K562 (cell line): Measurements from ENCODE around the gene MAP2K7. TPM values are rescaled to one million over a fixed set of nuclear protein-coding genes. Genes with fewer than 3 reads are reported as not detected.

Experiments used
- CREB3L1 ChIP-seq: fragments of 450-650 bp; IDR thresholded peaks from 2 replicates; pipeline ENCODE4 v1.6.1; 2014; ENCODE audit warnings: low read depth, mild to moderate bottlenecking, moderate library complexity, borderline replicate concordance
- CREM ChIP-seq: IDR thresholded peaks from 2 replicates; pipeline ENCODE4 v1.6.1; 2014; ENCODE audit warnings: antibody characterized with exemption, low read depth
- DDX20 ChIP-seq: fragments of 450-650 bp; IDR thresholded peaks from 2 replicates; pipeline ENCODE4 v1.6.1; 2016; ENCODE audit warnings: missing genetic modification characterization, low read depth, mild to moderate bottlenecking, missing compliant biosample characterization, moderate library complexity
- HDAC2 ChIP-seq: fragments of 450-650 bp; IDR thresholded peaks from 2 replicates; pipeline ENCODE4 v1.6.1; 2016; ENCODE audit warnings: mild to moderate bottlenecking
- HDAC8 ChIP-seq: fragments of 450-650 bp; IDR thresholded peaks from 2 replicates; pipeline ENCODE4 v1.6.1; 2016; ENCODE audit warnings: mild to moderate bottlenecking, missing genetic modification characterization, moderate library complexity, missing compliant biosample characterization
- KAT8 ChIP-seq: fragments of 450-650 bp; IDR thresholded peaks from 2 replicates; pipeline ENCODE4 v1.6.1; 2016; ENCODE audit warnings: low read depth, mild to moderate bottlenecking
- KLF13 ChIP-seq: fragments of 450-650 bp; IDR thresholded peaks from 2 replicates; pipeline ENCODE4 v1.6.1; 2016; ENCODE audit warnings: missing genetic modification characterization, low read depth, mild to moderate bottlenecking, missing compliant biosample characterization, moderate library complexity, borderline replicate concordance
- L3MBTL2 ChIP-seq: fragments of 450-650 bp; IDR thresholded peaks from 2 replicates; pipeline ENCODE4 v1.6.1; 2016; ENCODE audit warnings: mild to moderate bottlenecking, moderate library complexity
- NCOA6 ChIP-seq: fragments of 450-650 bp; IDR thresholded peaks from 2 replicates; pipeline ENCODE4 v1.6.1; 2017; ENCODE audit warnings: mild to moderate bottlenecking
- NCOR1 ChIP-seq: fragments of 450-650 bp; IDR thresholded peaks from 2 replicates; pipeline ENCODE4 v1.6.1; 2016; ENCODE audit warnings: mild to moderate bottlenecking, moderate library complexity
- NR0B1 ChIP-seq: fragments of 450-650 bp; IDR thresholded peaks from one replicate; pipeline ENCODE4 v1.6.1; 2018; ENCODE audit warnings: mild to moderate bottlenecking, moderate library complexity; ENCODE audit not compliant: partially characterized antibody
- POLR2B ChIP-seq: fragments of 450-650 bp; IDR thresholded peaks from 2 replicates; pipeline ENCODE4 v1.6.1; 2018; ENCODE audit warnings: low read depth; ENCODE audit not compliant: partially characterized antibody
- POLR2H ChIP-seq: IDR thresholded peaks from 2 replicates; pipeline ENCODE4 v1.6.1; 2016; ENCODE audit warnings: missing genetic modification characterization, low read depth, mild to moderate bottlenecking, control low read depth, missing compliant biosample characterization, moderate library complexity
- RFX1 ChIP-seq: fragments of 450-650 bp; IDR thresholded peaks from 2 replicates; pipeline ENCODE4 v1.6.1; 2016; ENCODE audit warnings: mild to moderate bottlenecking, moderate library complexity
- RNF219 ChIP-seq: fragments of 250-450 bp; sonication (Bioruptor Pico); IDR thresholded peaks from 2 replicates; pipeline ENCODE4 v1.5.0; 2022; ENCODE audit warnings: mild to moderate bottlenecking
- TBP ChIP-seq: optimal IDR thresholded peaks from 2 replicates; pipeline ENCODE3; 2011; ENCODE audit warnings: low read depth, low read length, improper control_type of control experiment
- WHSC1 ChIP-seq: IDR thresholded peaks from one replicate; pipeline ENCODE4 v1.6.1; 2012; ENCODE audit warnings: low read length, control low read depth, inconsistent platforms
- ZNF717 ChIP-seq: fragments of 250-450 bp; sonication (Bioruptor Pico); IDR thresholded peaks from 2 replicates; pipeline ENCODE4 v1.5.0; 2021
- ZNF764 ChIP-seq: fragments of 250-450 bp; sonication (Bioruptor Pico); IDR thresholded peaks from 2 replicates; pipeline ENCODE4 v1.4.0; 2020; ENCODE audit warnings: low read depth, mild to moderate bottlenecking, moderate library complexity
- ZNF766 ChIP-seq: fragments of 200-800 bp; sonication (Bioruptor generic); conservative IDR thresholded peaks from 2 replicates; pipeline ENCODE4 v1.6.1; 2016; ENCODE audit warnings: missing genetic modification characterization, missing compliant biosample characterization
- polyA plus RNA-seq, 8 experiments: library from polyadenylated mRNA; depleted of rRNA in 4 of 8; stranded (reverse) in 5 of 8; unstranded in 3 of 8; fragments of >200 nt; fragmentation: Nextera tagmentation in 2 of 8; fragmentation: Illumina TruSeq in 1 of 8; extraction: Ambion mirVana in 2 of 8; extraction: Trizol in 1 of 8; gene quantifications; 2 replicates each; pipeline versions ENCODE4 v1.2.1 to v1.2.3, GENCODE V29; 2011 to 2014; ENCODE audit warnings: inconsistent platforms in 1 of 8, missing spikeins in 1 of 8
- total RNA-seq, 7 experiments: library from RNA; depleted of rRNA in 6 of 7; stranded (reverse); fragments of >200 nt in 6 of 7; fragmentation: Illumina TruSeq in 2 of 7; extraction: Trizol in 2 of 7; gene quantifications; 2 replicates each; pipeline versions ENCODE4 v1.2.1 to v1.2.3, GENCODE V29; 2011 to 2021; ENCODE audit warnings: low replicate concordance in 1 of 7

The MAP2K7 gene
- total and polyA plus RNA-seq, 9 of the 15 experiments (the other 6 are each of a cell fraction or from before 2014, with no cell fraction given) = 0.51 to 45.8 (median 14.1) TPM

- TF ChIP-seq CREM (peak; percentile 92), RNF219 (no peak), HDAC2 (0 out of 2 replicates have a peak, but pooled peaks have one; percentile 55), KLF13 (tag) (peak; percentile 49; the same call in 1 of the 2 replicates), DDX20 (tag) (no peak), HDAC8 (tag) (no peak; the same call in 1 of the 2 replicates), ZNF717 (CRISPR knock-in tag) (no peak), NR0B1 (no peak), POLR2B (peak; percentile 98), WHSC1 (no peak), CREB3L1 (peak; percentile 80), NCOA6 (0 out of 2 replicates have a peak, but pooled peaks have one; percentile 45), RFX1 (no peak), TBP (peak; percentile 74), L3MBTL2 (peak; percentile 98), POLR2H (tag) (peak; percentile 72; the same call in 1 of the 2 replicates), NCOR1 (0 out of 2 replicates have a peak, but pooled peaks have one; percentile 5), ZNF764 (no peak), KAT8 (no peak), ZNF766 (CRISPR knock-in tag) (no peak)
Measured at GRCh38 chr19:7903244-7904073, at the start of gene MAP2K7 (continued).
